SW 1271 (cell line): ENCODE results near the gene NCAM1.
"Not testable (repeated sequence)": the region's sequence is repeated elsewhere in the genome, so short reads cannot be mapped to it uniquely, and the experiment has no call there.

Experiments used
- DNase-seq, 2 experiments: peaks; one replicate each; lab custom pipeline; 2025; lab: John Stamatoyannopoulos, UW

The NCAM1 gene

GRCh38 chr11:113022262-113022661, 61.0 kb downstream of the NCAM1 start:
- DNase-seq: no peak

- DNase-seq: no peak
Measured at GRCh38 chr11:113023228-113023627, 62.0 kb downstream of the NCAM1 start.

GRCh38 chr11:113023986-113024385, 62.8 kb downstream of the NCAM1 start:
- DNase-seq: no peak

GRCh38 chr11:113026778-113027177, 65.6 kb downstream of the NCAM1 start:
- DNase-seq: no peak

GRCh38 chr11:113034576-113034975, 73.4 kb downstream of the NCAM1 start:
- no peak for DNase-seq

GRCh38 chr11:113035708-113036107, 74.5 kb downstream of the NCAM1 start:
- no peak for DNase-seq

GRCh38 chr11:113043698-113044097, 82.5 kb downstream of the NCAM1 start:
- no peak for DNase-seq

GRCh38 chr11:113045146-113045545, 83.9 kb downstream of the NCAM1 start:
- DNase-seq: no peak

- no peak for DNase-seq
Measured at GRCh38 chr11:113046866-113047265, 85.6 kb downstream of the NCAM1 start.

GRCh38 chr11:113048820-113049768, 87.9 kb downstream of the NCAM1 start:
- no peak for DNase-seq

- DNase-seq: not testable (repeated sequence)
Measured at GRCh38 chr11:113053042-113053441, 91.8 kb downstream of the NCAM1 start.

- DNase-seq: no peak
Measured at GRCh38 chr11:113057038-113057437, 95.8 kb downstream of the NCAM1 start.

GRCh38 chr11:113059548-113059947, 98.3 kb downstream of the NCAM1 start:
- DNase-seq: no peak

- no peak for DNase-seq
Measured at GRCh38 chr11:113065330-113065729, 104.1 kb downstream of the NCAM1 start.

- no peak for DNase-seq
Measured at GRCh38 chr11:113072237-113072858, 111.1 kb downstream of the NCAM1 start.

- no peak for DNase-seq
Measured at GRCh38 chr11:113073290-113073953, 112.2 kb downstream of the NCAM1 start.

GRCh38 chr11:113075586-113076095, 114.4 kb downstream of the NCAM1 start:
- DNase-seq: no peak

- no peak for DNase-seq
Measured at GRCh38 chr11:113077379-113077778, 116.2 kb downstream of the NCAM1 start.

- no peak for DNase-seq
Measured at GRCh38 chr11:113082341-113082955, 121.2 kb downstream of the NCAM1 start.

GRCh38 chr11:113083571-113083970, 122.4 kb downstream of the NCAM1 start:
- DNase-seq: no peak

- DNase-seq: no peak
Measured at GRCh38 chr11:113084297-113084696, 123.1 kb downstream of the NCAM1 start.

- no peak for DNase-seq
Measured at GRCh38 chr11:113085446-113085845, 124.2 kb downstream of the NCAM1 start.
